Stomach (tissue), 9 donors: Measurements from ENCODE around the gene KIAA1191. TPM values are rescaled to one million over a fixed set of nuclear protein-coding genes. Genes with fewer than 3 reads are reported as not detected.

Source experiments
- DNase-seq, 2 donors: peaks; one replicate each; pipeline versions ENCODE4 v3.0.0 to v3.0.0-alpha.2; 2013 to 2019
- H3K27ac ChIP-seq, 5 donors: fragments of 200-600 bp in 4 of 5; sonication (generic) in 4 of 5; one replicate each; pipeline ENCODE4 v1.5.1; 2013 to 2019; ENCODE audit warnings: mild to moderate bottlenecking in 1 of 5, moderate library complexity in 1 of 5
- H3K27me3 ChIP-seq, 3 donors: fragments of 200-600 bp; sonication (generic); one replicate each; pipeline ENCODE4 v1.5.1; 2017 to 2019; ENCODE audit warnings: mixed run types in 1 of 3
- H3K36me3 ChIP-seq, 4 donors: fragments of 200-600 bp; sonication (generic); 1 replicate in 3 of 4; 2 replicates in 1 of 4; pipeline ENCODE4 v1.5.1; 2016 to 2019
- H3K4me1 ChIP-seq, 4 donors: fragments of 200-600 bp; sonication (generic); one replicate each; pipeline ENCODE4 v1.5.1; 2016 to 2019
- H3K4me3 ChIP-seq, 4 donors: fragments of 200-600 bp; sonication (generic) in 3 of 4; one replicate each; pipeline ENCODE4 v1.5.1; 2016 to 2019; ENCODE audit warnings: mild to moderate bottlenecking in 1 of 4
- H3K9me3 ChIP-seq, 4 donors: fragments of 200-600 bp; sonication (generic); one replicate each; pipeline ENCODE4 v1.5.1; 2016 to 2019
- CTCF ChIP-seq, 7 experiments: fragments of 450-650 bp in 4 of 7; fragments of 200-600 bp in 3 of 7; sonication (generic) in 3 of 7; IDR thresholded peaks; one replicate each; pipeline ENCODE4 v1.5.1; 2016 to 2019; ENCODE audit warnings: antibody characterized with exemption in 7 of 7, control low read depth in 2 of 7, mild to moderate bottlenecking in 1 of 7
- EP300 ChIP-seq: sonication (generic); formaldehyde crosslinking; IDR thresholded peaks from one replicate; pipeline ENCODE4 v1.6.1; 2017; ENCODE audit warnings: antibody characterized with exemption
- POLR2A ChIP-seq, 4 donors: fragments of 450-650 bp; IDR thresholded peaks; one replicate each; pipeline ENCODE4 v1.6.1; 2016; ENCODE audit warnings: antibody characterized with exemption in 4 of 4, control low read depth in 2 of 4, mild to moderate bottlenecking in 1 of 4, moderate library complexity in 1 of 4
- POLR2AphosphoS5 ChIP-seq, 3 donors: sonication (generic); formaldehyde crosslinking; IDR thresholded peaks; one replicate each; pipeline ENCODE4 v1.6.1; 2016; ENCODE audit warnings: antibody characterized with exemption in 3 of 3
- WGBS, 5 donors: extraction: QIAGEN DNeasy Blood & Tissue Kit in 3 of 5; methylation state at CpG; one replicate each; pipeline versions ENCODE4 v1.1.5 to v1.1.7; 2013 to 2018; 5-methylcytosine and 5-hydroxymethylcytosine counted together
- intact Hi-C: fragments of 100-400 bp; cut with DNase I; formaldehyde crosslinking; loops from one replicate; pipeline ENCODE4 v1.15.1; 2023; ENCODE audit warnings: low total_unique reads
- polyA plus RNA-seq, 3 donors: library from polyadenylated mRNA; stranded (reverse); fragments of 200-250 nt; gene quantifications; one replicate each; pipeline ENCODE4 v1.2.3, GENCODE V29; 2013
- total RNA-seq, 5 donors: library from RNA; depleted of rRNA; stranded (reverse); fragments of >200 nt; gene quantifications; one replicate each; pipeline versions ENCODE4 v1.1.0 to v1.2.3, GENCODE V29; 2014 to 2016
- donor health status: healthy with polysubstance abuse.
- donor health status: Bipolar disorder and iron deficiency.
- donor health status: healthy.

Gene KIAA1191
- total and polyA plus RNA-seq, 8 donors: 6.1 to 398 (median 86.1) TPM

GRCh38 chr5:176356179-176356566 is 5.4 kb downstream of the KIAA1191 start:
- DNase-seq: no peak
- peaks cover 13 to 47% (median 22%) of the 10 kb centered on the region in 4 donors for H3K4me1 ChIP-seq
- WGBS, 5 donors: 90 to 98% (median 96%) methylated on average over 3 of the region's 3 CpGs
- H3K27ac ChIP-seq: no peak overlapping the region
- H3K4me3 ChIP-seq: no peak overlapping the region
- intact Hi-C loops: no loop called here
- H3K9me3 ChIP-seq: no peaks in the 10 kb centered on the region
- H3K36me3 ChIP-seq: peaks cover 32 to 82% (median 81%) of the 10 kb centered on the region in 4 donors
- H3K27me3 ChIP-seq: no peaks in the 10 kb centered on the region
- no peak for TF ChIP-seq POLR2A (IDR thresholded peaks at IDR 0.05)
- TF ChIP-seq CTCF (IDR thresholded peaks at IDR 0.05): no peak
- no peak for TF ChIP-seq EP300
- no peak for TF ChIP-seq POLR2AphosphoS5 (IDR thresholded peaks at IDR 0.05)

GRCh38 chr5:176355400-176356178 is 6.0 kb downstream of the KIAA1191 start:
- Histone ChIP-seq H3K36me3 (peaks cover 36 to 87% (median 86%) of the 10 kb centered on the region in 4 donors), H3K27ac (no peak overlapping the region), H3K9me3 (no peaks in the 10 kb centered on the region), H3K27me3 (no peaks in the 10 kb centered on the region), H3K4me3 (no peak overlapping the region), H3K4me1 (peaks cover 11 to 41% (median 19%) of the 10 kb centered on the region in 4 donors)
- no peak for DNase-seq
- no peak for TF ChIP-seq CTCF (IDR thresholded peaks at IDR 0.05)
- TF ChIP-seq EP300: no peak
- TF ChIP-seq POLR2A (IDR thresholded peaks at IDR 0.05): no peak
- TF ChIP-seq POLR2AphosphoS5 (IDR thresholded peaks at IDR 0.05): no peak
- intact Hi-C loops: no loop called here
- WGBS, 5 donors: 86 to 90% (median 90%) methylated on average over 13 to 16 of the region's 16 CpGs

- DNase-seq: no peak
- Histone ChIP-seq H3K36me3 (peaks cover 55 to 99% (median 98%) of the 10 kb centered on the region in 4 donors), H3K27ac (no peak overlapping the region), H3K4me3 (no peak overlapping the region), H3K4me1 (peaks cover 0 to 24% (median 4%) of the 10 kb centered on the region in 4 donors), H3K27me3 (no peaks in the 10 kb centered on the region), H3K9me3 (no peaks in the 10 kb centered on the region)
- 92 to 96% (median 92%) methylated on average over 3 to 4 of the region's 4 CpGs for WGBS, 5 donors
- intact Hi-C loops: no loop called here
- TF ChIP-seq CTCF (IDR thresholded peaks at IDR 0.05): no peak
- no peak for TF ChIP-seq POLR2A (IDR thresholded peaks at IDR 0.05)
- no peak for TF ChIP-seq POLR2AphosphoS5 (IDR thresholded peaks at IDR 0.05)
- no peak for TF ChIP-seq EP300
Observed at GRCh38 chr5:176353533-176353932, 8.0 kb downstream of the KIAA1191 start.

GRCh38 chr5:176352116-176352878 is 9.3 kb downstream of the KIAA1191 start:
- no peak for DNase-seq

More at GRCh38 chr5:176352116-176352878, 9.3 kb downstream of the KIAA1191 start:
- no peaks in the 10 kb centered on the region for H3K9me3 ChIP-seq
- WGBS, 5 donors: 91 to 97% (median 94%) methylated on average over 5 of the region's 5 CpGs
- no peak for TF ChIP-seq POLR2A (IDR thresholded peaks at IDR 0.05)
- TF ChIP-seq CTCF (IDR thresholded peaks at IDR 0.05): no peak
- TF ChIP-seq POLR2AphosphoS5 (IDR thresholded peaks at IDR 0.05): no peak
- TF ChIP-seq EP300: no peak
- no peak overlapping the region for H3K4me3 ChIP-seq
- H3K27me3 ChIP-seq: no peaks in the 10 kb centered on the region
- intact Hi-C loops: no loop called here
- H3K36me3 ChIP-seq: peaks cover 64 to 100% (median 99%) of the 10 kb centered on the region in 4 donors
- H3K27ac ChIP-seq: no peak overlapping the region
- H3K4me1 ChIP-seq: peaks cover 0 to 13% (median 0%) of the 10 kb centered on the region in 4 donors
